GM12873 (cell line): ENCODE data around the gene KIF6.

Source experiments
- CTCF ChIP-seq: IDR thresholded peaks from 2 replicates; pipeline ENCODE4 v1.5.1; 2012; ENCODE audit warnings: low read depth, mild to moderate bottlenecking, moderate library complexity, low read length, control low read depth; ENCODE audit not compliant: insufficient read depth; ENCODE audit errors: missing control alignments

Gene KIF6

GRCh38 chr6:39610221-39610620 is 115.0 kb downstream of the KIF6 start:
- TF ChIP-seq CTCF: no peak

GRCh38 chr6:39608652-39609345 is 116.4 kb downstream of the KIF6 start:
- TF ChIP-seq CTCF: no peak

- TF ChIP-seq CTCF: no peak
Measured at GRCh38 chr6:39602601-39603519, 122.3 kb downstream of the KIF6 start.

- TF ChIP-seq CTCF: no peak
Measured at GRCh38 chr6:39599973-39600372, 125.2 kb downstream of the KIF6 start.

- TF ChIP-seq CTCF: no peak
Measured at GRCh38 chr6:39599341-39599740, 125.9 kb downstream of the KIF6 start.

- no peak for TF ChIP-seq CTCF
Measured at GRCh38 chr6:39594285-39594684, 130.9 kb downstream of the KIF6 start.

- no peak for TF ChIP-seq CTCF
Measured at GRCh38 chr6:39593646-39594045, 131.6 kb downstream of the KIF6 start.
